K562 (cell line): Measurements from ENCODE around the gene SLC5A11. TPM values are rescaled to one million over a fixed set of nuclear protein-coding genes. Genes with fewer than 3 reads are reported as not detected.

Experiments used
- BRF1 ChIP-seq: IDR thresholded peaks from 3 replicates; pipeline ENCODE4 v1.6.1; 2011; ENCODE audit warnings: borderline replicate concordance, mild to moderate bottlenecking; ENCODE audit not compliant: insufficient read length; ENCODE audit errors: extremely low read depth
- EHMT2 ChIP-seq: fragments of 450-650 bp; IDR thresholded peaks from 2 replicates; pipeline ENCODE4 v1.6.1; 2018; ENCODE audit warnings: antibody characterized with exemption
- ESRRB ChIP-seq: fragments of 250-450 bp; sonication (Bioruptor Pico); IDR thresholded peaks from 2 replicates; pipeline ENCODE4 v1.5.0; 2020; ENCODE audit warnings: mild to moderate bottlenecking, moderate library complexity, borderline replicate concordance
- GABPA ChIP-seq: fragments of 200-800 bp; sonication (Bioruptor generic); conservative IDR thresholded peaks from 2 replicates; pipeline ENCODE4 v1.6.1; 2016; ENCODE audit warnings: low read depth, missing genetic modification characterization, missing compliant biosample characterization
- GATA2 ChIP-seq: sonication (generic); formaldehyde crosslinking; IDR thresholded peaks from 2 replicates; pipeline ENCODE4 v1.4.0; 2020; ENCODE audit warnings: mild to moderate bottlenecking, missing genetic modification reagents
- LCOR ChIP-seq: sonication (generic); formaldehyde crosslinking; IDR thresholded peaks from 2 replicates; pipeline ENCODE4 v1.8.0; 2022; ENCODE audit warnings: mild to moderate bottlenecking, missing genetic modification reagents
- MTA1 ChIP-seq: fragments of 450-650 bp; IDR thresholded peaks from 2 replicates; pipeline ENCODE4 v1.6.1; 2017; ENCODE audit warnings: borderline replicate concordance
- SMARCC2 ChIP-seq: fragments of 450-650 bp; IDR thresholded peaks from 2 replicates; pipeline ENCODE4 v1.6.1; 2017; ENCODE audit warnings: antibody characterized with exemption, moderate library complexity, mild to moderate bottlenecking, low read depth
- ZFX ChIP-seq: sonication (generic); formaldehyde crosslinking; IDR thresholded peaks from 2 replicates; pipeline ENCODE4 v1.8.0; 2022; ENCODE audit warnings: mild to moderate bottlenecking, missing genetic modification reagents, moderate library complexity
- ZNF77 ChIP-seq: fragments of 250-450 bp; sonication (Bioruptor Pico); IDR thresholded peaks from 2 replicates; pipeline ENCODE4 v1.5.0; 2020
- polyA plus RNA-seq, 8 experiments: library from polyadenylated mRNA; depleted of rRNA in 4 of 8; stranded (reverse) in 5 of 8; unstranded in 3 of 8; fragments of >200 nt; fragmentation: Nextera tagmentation in 2 of 8; fragmentation: Illumina TruSeq in 1 of 8; extraction: Ambion mirVana in 2 of 8; extraction: Trizol in 1 of 8; gene quantifications; 2 replicates each; pipeline versions ENCODE4 v1.2.1 to v1.2.3, GENCODE V29; 2011 to 2014; ENCODE audit warnings: inconsistent platforms in 1 of 8, missing spikeins in 1 of 8
- total RNA-seq, 7 experiments: library from RNA; depleted of rRNA in 6 of 7; stranded (reverse); fragments of >200 nt in 6 of 7; fragmentation: Illumina TruSeq in 2 of 7; extraction: Trizol in 2 of 7; gene quantifications; 2 replicates each; pipeline versions ENCODE4 v1.2.1 to v1.2.3, GENCODE V29; 2011 to 2021; ENCODE audit warnings: low replicate concordance in 1 of 7
- TF ChIP-seq, protein P1 (sequence below): fragments of 450-650 bp; IDR thresholded peaks from 2 replicates; pipeline ENCODE4 v1.6.1; 2016; ENCODE audit warnings: low read depth
- TF ChIP-seq, protein P2 (sequence below): fragments of 450-650 bp; IDR thresholded peaks from 2 replicates; pipeline ENCODE4 v1.6.1; 2018; ENCODE audit warnings: mild to moderate bottlenecking, low read depth; ENCODE audit not compliant: partially characterized antibody
- TF ChIP-seq, protein P3 (sequence below), 2 experiments: fragments of 200-800 bp in 1 of 2; sonication (Bioruptor generic) in 1 of 2; sonication (generic) in 1 of 2; formaldehyde crosslinking in 1 of 2; IDR thresholded peaks in 1 of 2; conservative IDR thresholded peaks in 1 of 2; 2 replicates each; pipeline versions ENCODE4 v1.5.0 to v1.6.1; 2016 to 2020; ENCODE audit warnings: missing compliant biosample characterization in 1 of 2, missing genetic modification characterization in 1 of 2, missing genetic modification reagents in 1 of 2
- TF ChIP-seq, protein P4 (sequence below): fragments of 450-650 bp; conservative IDR thresholded peaks from 2 replicates; pipeline ENCODE4 v1.6.1; 2016; ENCODE audit warnings: missing genetic modification characterization, low read depth, mild to moderate bottlenecking, control low read depth, missing compliant biosample characterization

The SLC5A11 gene
- total and polyA plus RNA-seq, 9 of the 15 experiments (the other 6 are each of a cell fraction or from before 2014, with no cell fraction given) = 0.04 to 0.25 (median 0.11) TPM; not detected in 3

DNA sequence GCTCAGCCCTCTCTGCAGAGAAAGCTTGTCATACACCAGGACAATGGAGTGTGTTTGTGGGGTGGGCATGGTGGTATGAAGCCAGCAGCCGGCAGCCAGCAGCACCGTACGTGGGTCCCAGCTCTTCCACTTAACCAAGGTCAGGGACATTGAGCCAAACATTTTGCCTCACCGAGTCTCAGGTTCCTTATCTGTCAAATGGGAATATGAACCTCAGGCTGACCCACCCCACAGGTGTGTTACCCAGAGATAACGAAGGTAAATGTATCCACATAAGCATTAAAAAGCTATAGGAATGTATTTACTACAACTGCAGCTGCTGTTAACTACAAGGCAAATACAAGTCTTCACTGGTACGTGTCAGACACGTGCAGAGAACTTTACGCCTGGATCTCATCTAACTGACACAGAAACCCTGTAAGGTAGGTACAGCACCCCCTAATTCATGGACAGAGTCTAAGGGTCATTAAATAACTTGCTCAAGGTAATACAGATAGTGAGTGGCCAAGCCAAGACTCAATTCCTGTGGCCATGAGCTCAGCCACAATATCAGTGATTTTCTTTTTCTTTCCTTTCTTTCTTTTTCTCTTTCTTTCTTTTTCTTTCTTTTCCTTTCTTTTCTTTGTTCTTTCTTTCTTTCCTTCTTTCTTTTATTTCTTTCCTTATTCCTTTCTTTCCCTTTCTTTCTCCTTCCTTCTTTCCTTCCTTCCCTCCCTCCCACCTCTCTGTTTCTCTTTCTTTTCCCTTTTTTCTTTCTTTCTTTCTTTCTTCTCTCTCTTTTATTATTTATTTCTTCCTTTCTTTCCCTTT, 990 bp downstream of the SLC5A11 start (continued):
- TF ChIP-seq, protein P1, sequence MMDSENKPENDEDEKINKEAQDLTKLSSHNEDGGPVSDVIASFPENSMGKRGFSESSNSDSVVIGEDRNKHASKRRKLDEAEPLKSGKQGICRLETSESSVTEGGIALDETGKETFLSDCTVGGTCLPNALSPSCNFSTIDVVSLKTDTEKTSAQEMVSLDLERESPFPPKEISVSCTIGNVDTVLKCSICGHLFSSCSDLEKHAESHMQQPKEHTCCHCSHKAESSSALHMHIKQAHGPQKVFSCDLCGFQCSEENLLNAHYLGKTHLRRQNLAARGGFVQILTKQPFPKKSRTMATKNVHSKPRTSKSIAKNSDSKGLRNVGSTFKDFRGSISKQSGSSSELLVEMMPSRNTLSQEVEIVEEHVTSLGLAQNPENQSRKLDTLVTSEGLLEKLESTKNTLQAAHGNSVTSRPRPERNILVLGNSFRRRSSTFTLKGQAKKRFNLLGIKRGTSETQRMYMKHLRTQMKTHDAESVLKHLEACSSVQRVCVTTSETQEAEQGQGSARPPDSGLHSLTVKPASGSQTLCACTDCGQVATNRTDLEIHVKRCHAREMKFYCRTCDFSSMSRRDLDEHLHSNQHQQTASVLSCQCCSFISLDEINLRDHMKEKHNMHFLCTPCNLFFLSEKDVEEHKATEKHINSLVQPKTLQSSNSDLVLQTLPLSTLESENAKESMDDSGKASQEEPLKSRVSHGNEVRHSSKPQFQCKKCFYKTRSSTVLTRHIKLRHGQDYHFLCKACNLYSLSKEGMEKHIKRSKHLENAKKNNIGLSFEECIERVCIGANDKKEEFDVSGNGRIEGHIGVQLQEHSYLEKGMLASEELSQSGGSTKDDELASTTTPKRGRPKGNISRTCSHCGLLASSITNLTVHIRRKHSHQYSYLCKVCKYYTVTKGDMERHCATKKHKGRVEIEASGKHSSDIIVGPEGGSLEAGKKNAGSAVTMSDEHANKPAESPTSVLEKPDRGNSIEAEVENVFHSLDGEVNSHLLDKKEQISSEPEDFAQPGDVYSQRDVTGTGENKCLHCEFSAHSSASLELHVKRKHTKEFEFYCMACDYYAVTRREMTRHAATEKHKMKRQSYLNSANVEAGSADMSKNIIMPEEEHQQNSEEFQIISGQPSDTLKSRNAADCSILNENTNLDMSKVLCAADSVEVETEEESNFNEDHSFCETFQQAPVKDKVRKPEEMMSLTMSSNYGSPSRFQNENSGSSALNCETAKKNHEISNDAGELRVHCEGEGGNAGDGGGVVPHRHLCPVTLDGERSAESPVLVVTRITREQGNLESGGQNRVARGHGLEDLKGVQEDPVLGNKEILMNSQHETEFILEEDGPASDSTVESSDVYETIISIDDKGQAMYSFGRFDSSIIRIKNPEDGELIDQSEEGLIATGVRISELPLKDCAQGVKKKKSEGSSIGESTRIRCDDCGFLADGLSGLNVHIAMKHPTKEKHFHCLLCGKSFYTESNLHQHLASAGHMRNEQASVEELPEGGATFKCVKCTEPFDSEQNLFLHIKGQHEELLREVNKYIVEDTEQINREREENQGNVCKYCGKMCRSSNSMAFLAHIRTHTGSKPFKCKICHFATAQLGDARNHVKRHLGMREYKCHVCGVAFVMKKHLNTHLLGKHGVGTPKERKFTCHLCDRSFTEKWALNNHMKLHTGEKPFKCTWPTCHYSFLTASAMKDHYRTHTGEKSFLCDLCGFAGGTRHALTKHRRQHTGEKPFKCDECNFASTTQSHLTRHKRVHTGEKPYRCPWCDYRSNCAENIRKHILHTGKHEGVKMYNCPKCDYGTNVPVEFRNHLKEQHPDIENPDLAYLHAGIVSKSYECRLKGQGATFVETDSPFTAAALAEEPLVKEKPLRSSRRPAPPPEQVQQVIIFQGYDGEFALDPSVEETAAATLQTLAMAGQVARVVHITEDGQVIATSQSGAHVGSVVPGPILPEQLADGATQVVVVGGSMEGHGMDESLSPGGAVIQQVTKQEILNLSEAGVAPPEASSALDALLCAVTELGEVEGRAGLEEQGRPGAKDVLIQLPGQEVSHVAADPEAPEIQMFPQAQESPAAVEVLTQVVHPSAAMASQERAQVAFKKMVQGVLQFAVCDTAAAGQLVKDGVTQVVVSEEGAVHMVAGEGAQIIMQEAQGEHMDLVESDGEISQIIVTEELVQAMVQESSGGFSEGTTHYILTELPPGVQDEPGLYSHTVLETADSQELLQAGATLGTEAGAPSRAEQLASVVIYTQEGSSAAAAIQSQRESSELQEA = no peak
- TF ChIP-seq ZNF77 (CRISPR knock-in tag) (no peak), ZFX (no peak), MTA1 (peak; percentile 63; the same call in 1 of the 2 replicates), GABPA (no peak), SMARCC2 (no peak), LCOR (CRISPR knock-in tag) (no peak), EHMT2 (peak; percentile 65; the same call in 1 of the 2 replicates), BRF1 (no peak), GATA2 (CRISPR knock-in tag) (no peak), ESRRB (CRISPR knock-in tag) (no peak)
- TF ChIP-seq, protein P2, sequence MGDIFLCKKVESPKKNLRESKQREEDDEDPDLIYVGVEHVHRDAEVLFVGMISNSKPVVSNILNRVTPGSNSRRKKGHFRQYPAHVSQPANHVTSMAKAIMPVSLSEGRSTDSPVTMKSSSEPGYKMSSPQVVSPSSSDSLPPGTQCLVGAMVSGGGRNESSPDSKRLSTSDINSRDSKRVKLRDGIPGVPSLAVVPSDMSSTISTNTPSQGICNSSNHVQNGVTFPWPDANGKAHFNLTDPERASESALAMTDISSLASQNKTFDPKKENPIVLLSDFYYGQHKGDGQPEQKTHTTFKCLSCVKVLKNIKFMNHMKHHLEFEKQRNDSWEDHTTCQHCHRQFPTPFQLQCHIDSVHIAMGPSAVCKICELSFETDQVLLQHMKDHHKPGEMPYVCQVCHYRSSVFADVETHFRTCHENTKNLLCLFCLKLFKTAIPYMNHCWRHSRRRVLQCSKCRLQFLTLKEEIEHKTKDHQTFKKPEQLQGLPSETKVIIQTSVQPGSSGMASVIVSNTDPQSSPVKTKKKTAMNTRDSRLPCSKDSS = no peak
- TF ChIP-seq, protein P3, sequence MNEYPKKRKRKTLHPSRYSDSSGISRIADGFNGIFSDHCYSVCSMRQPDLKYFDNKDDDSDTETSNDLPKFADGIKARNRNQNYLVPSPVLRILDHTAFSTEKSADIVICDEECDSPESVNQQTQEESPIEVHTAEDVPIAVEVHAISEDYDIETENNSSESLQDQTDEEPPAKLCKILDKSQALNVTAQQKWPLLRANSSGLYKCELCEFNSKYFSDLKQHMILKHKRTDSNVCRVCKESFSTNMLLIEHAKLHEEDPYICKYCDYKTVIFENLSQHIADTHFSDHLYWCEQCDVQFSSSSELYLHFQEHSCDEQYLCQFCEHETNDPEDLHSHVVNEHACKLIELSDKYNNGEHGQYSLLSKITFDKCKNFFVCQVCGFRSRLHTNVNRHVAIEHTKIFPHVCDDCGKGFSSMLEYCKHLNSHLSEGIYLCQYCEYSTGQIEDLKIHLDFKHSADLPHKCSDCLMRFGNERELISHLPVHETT (CRISPR knock-in tag; conservative IDR thresholded peaks at IDR 0.05 in 1 of 2, IDR thresholded peaks at IDR 0.05 in 1 of 2) = no peak
- TF ChIP-seq, protein P4, sequence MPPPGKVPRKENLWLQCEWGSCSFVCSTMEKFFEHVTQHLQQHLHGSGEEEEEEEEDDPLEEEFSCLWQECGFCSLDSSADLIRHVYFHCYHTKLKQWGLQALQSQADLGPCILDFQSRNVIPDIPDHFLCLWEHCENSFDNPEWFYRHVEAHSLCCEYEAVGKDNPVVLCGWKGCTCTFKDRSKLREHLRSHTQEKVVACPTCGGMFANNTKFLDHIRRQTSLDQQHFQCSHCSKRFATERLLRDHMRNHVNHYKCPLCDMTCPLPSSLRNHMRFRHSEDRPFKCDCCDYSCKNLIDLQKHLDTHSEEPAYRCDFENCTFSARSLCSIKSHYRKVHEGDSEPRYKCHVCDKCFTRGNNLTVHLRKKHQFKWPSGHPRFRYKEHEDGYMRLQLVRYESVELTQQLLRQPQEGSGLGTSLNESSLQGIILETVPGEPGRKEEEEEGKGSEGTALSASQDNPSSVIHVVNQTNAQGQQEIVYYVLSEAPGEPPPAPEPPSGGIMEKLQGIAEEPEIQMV (tag) = 0 out of 2 replicates have a peak, but pooled peaks have one; percentile 35
